Body of pancreas (tissue), 4 donors: ENCODE results near the gene P4HTM. TPM values are rescaled to one million over a fixed set of nuclear protein-coding genes. Genes with fewer than 3 reads are reported as not detected.

ENCODE experiments used
- ATAC-seq: fragments of 150-250 bp; one replicate; pipeline ENCODE4 v1.9.1; 2016
- DNase-seq, 4 donors: peaks; one replicate each; pipeline ENCODE4 v3.0.0-alpha.2; 2019
- H3K27ac ChIP-seq, 4 donors: fragments of 200-600 bp; sonication (generic); 1 replicate in 3 of 4; 2 replicates in 1 of 4; pipeline versions ENCODE4 v1.5.1 to v1.6.1; 2016 to 2019; ENCODE audit warnings: mild to moderate bottlenecking in 1 of 4, mixed read lengths in 1 of 4, moderate library complexity in 1 of 4
- H3K27me3 ChIP-seq, 2 donors: fragments of 200-600 bp; sonication (generic); one replicate each; pipeline ENCODE4 v1.6.0; 2016; ENCODE audit warnings: mild to moderate bottlenecking in 1 of 2
- H3K36me3 ChIP-seq, 2 donors: fragments of 200-600 bp; sonication (generic); replicated peaks in 1 of 2; 2 replicates each; pipeline ENCODE4 v1.5.1; 2016; ENCODE audit warnings: low read depth in 2 of 2; ENCODE audit not compliant: insufficient read depth in 1 of 2
- H3K4me1 ChIP-seq: fragments of 200-600 bp; sonication (generic); one replicate; pipeline ENCODE4 v1.6.0; 2016
- H3K4me3 ChIP-seq, 2 donors: fragments of 200-600 bp; sonication (generic); 1 replicate in 1 of 2; 2 replicates in 1 of 2; pipeline ENCODE4 v1.5.1; 2016 to 2019
- H3K9me3 ChIP-seq, 3 donors: fragments of 200-600 bp; sonication (generic); 1 replicate in 2 of 3; 2 replicates in 1 of 3; pipeline ENCODE4 v1.5.1; 2016
- CTCF ChIP-seq, 7 experiments: fragments of 450-650 bp in 4 of 7; fragments of 200-600 bp in 3 of 7; sonication (generic) in 3 of 7; IDR thresholded peaks; one replicate each; pipeline ENCODE4 v1.5.1; 2016 to 2019; ENCODE audit warnings: antibody characterized with exemption in 7 of 7
- POLR2A ChIP-seq, 3 donors: fragments of 450-650 bp; IDR thresholded peaks; one replicate each; pipeline ENCODE4 v1.6.1; 2016; ENCODE audit warnings: antibody characterized with exemption in 3 of 3, mild to moderate bottlenecking in 2 of 3
- WGBS, 2 donors: methylation state at CpG; one replicate each; pipeline ENCODE4 v1.1.5; 2017; 5-methylcytosine and 5-hydroxymethylcytosine counted together
- intact Hi-C: fragments of 100-400 bp; cut with DNase I; formaldehyde crosslinking; loops from one replicate; pipeline ENCODE4 v1.15.1; 2023
- total RNA-seq, 2 donors: library from RNA; depleted of rRNA; stranded (reverse); fragments of >200 nt; gene quantifications; one replicate each; pipeline ENCODE4 v1.1.0, GENCODE V29; 2016

P4HTM gene
- total RNA-seq, 2 donors from 2014 or later: 72.9 to 73.8 TPM

- 0 to 3% methylated on average over 8 to 81 of the region's 83 CpGs for WGBS, 2 donors
- Histone ChIP-seq H3K27ac (peak within 1 kb of the TSS; percentile 90 to 99 (median 98)), H3K36me3 (peaks cover 0 to 13% of the 10 kb centered on the region in 2 donors), H3K4me3 (peak within 1 kb of the TSS; percentile 44 to 63), H3K4me1 (peaks cover 68% of the 10 kb centered on the region), H3K27me3 (no peaks in the 10 kb centered on the region), H3K9me3 (no peaks in the 10 kb centered on the region)
- TF ChIP-seq POLR2A (IDR thresholded peaks at IDR 0.05) (peak; percentile 54 to 94 (median 69)), CTCF (IDR thresholded peaks at IDR 0.05) (peak; percentile 95 to 99 (median 98))
- peak; percentile 94 to 95 (median 94) for DNase-seq
- intact Hi-C loops: no loop called here
- ATAC-seq: peak; percentile 84
Observed at GRCh38 chr3:49021813-49022687, 32.0 kb downstream of the P4HTM start, which contains the start of gene NDUFAF3. Gene NDUFAF3, plus strand, starts transcription at chr3:49022121. Its CDS starts 24 bp downstream, at chr3:49022145.

GRCh38 chr3:49022688-49023171 is 32.7 kb downstream of the P4HTM start:
- peaks cover 68% of the 10 kb centered on the region for H3K4me1 ChIP-seq
- 16 to 31% methylated on average over 3 to 12 of the region's 12 CpGs for WGBS, 2 donors
- no peak for DNase-seq
- no peak for ATAC-seq
- H3K4me3 ChIP-seq: peak overlapping the region; percentile 44 to 63
- H3K9me3 ChIP-seq: no peaks in the 10 kb centered on the region
- intact Hi-C loops: no loop called here
- no peaks in the 10 kb centered on the region for H3K27me3 ChIP-seq
- peak overlapping the region; percentile 90 to 99 (median 98) for H3K27ac ChIP-seq
- TF ChIP-seq CTCF (IDR thresholded peaks at IDR 0.05) (no peak), POLR2A (IDR thresholded peaks at IDR 0.05) (no peak)
- H3K36me3 ChIP-seq: peaks cover 0 to 13% of the 10 kb centered on the region in 2 donors

- intact Hi-C loops: no loop called here
- H3K27me3 ChIP-seq: no peaks in the 10 kb centered on the region
- H3K4me1 ChIP-seq: peaks cover 75% of the 10 kb centered on the region
- TF ChIP-seq POLR2A (IDR thresholded peaks at IDR 0.05) (no peak), CTCF (IDR thresholded peaks at IDR 0.05) (no peak)
- H3K4me3 ChIP-seq: no peak overlapping the region
- H3K36me3 ChIP-seq: peaks cover 0 to 13% of the 10 kb centered on the region in 2 donors
- WGBS, 2 donors: 85 to 89% methylated on average over 4 of the region's 4 CpGs
- ATAC-seq (no peak), DNase-seq (no peak)
- H3K9me3 ChIP-seq: no peaks in the 10 kb centered on the region
- no peak overlapping the region for H3K27ac ChIP-seq
Observed at GRCh38 chr3:49023775-49024174, 33.7 kb downstream of the P4HTM start.

- peaks cover 0 to 13% of the 10 kb centered on the region in 2 donors for H3K36me3 ChIP-seq
- no peak for TF ChIP-seq CTCF (IDR thresholded peaks at IDR 0.05)
- no peak for TF ChIP-seq POLR2A (IDR thresholded peaks at IDR 0.05)
- ATAC-seq: no peak
- 68 to 74% methylated on average over 5 of the region's 5 CpGs for WGBS, 2 donors
- intact Hi-C loops: no loop called here
- no peaks in the 10 kb centered on the region for H3K27me3 ChIP-seq
- H3K4me1 ChIP-seq: peaks cover 71% of the 10 kb centered on the region
- H3K9me3 ChIP-seq: no peaks in the 10 kb centered on the region
- no peak overlapping the region for H3K27ac ChIP-seq
- no peak overlapping the region for H3K4me3 ChIP-seq
- no peak for DNase-seq
Observed at GRCh38 chr3:49024449-49024848, 34.4 kb downstream of the P4HTM start.
